ENCODE results near the gene CASK.

DNA sequence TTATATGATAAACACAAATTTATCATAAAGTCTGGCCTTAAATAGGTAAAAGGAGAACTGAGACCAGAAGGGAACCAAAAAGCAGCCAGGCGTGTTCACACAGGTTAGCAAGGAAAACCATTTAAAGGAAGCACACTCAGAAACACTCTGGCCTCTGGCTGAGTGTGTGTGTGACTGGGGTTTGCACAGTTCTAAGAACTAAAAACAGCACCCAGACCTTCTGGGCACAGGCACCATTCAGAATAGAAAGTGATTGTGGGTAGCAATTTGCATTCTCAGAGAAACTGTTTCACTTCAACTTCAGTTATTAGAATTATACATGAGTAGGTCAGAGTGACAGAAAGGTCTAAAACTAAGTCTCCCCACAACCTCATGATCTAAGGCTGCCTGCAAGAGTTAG is 189.4 kb downstream of the CASK start:
- TF ChIP-seq, protein P1, sequence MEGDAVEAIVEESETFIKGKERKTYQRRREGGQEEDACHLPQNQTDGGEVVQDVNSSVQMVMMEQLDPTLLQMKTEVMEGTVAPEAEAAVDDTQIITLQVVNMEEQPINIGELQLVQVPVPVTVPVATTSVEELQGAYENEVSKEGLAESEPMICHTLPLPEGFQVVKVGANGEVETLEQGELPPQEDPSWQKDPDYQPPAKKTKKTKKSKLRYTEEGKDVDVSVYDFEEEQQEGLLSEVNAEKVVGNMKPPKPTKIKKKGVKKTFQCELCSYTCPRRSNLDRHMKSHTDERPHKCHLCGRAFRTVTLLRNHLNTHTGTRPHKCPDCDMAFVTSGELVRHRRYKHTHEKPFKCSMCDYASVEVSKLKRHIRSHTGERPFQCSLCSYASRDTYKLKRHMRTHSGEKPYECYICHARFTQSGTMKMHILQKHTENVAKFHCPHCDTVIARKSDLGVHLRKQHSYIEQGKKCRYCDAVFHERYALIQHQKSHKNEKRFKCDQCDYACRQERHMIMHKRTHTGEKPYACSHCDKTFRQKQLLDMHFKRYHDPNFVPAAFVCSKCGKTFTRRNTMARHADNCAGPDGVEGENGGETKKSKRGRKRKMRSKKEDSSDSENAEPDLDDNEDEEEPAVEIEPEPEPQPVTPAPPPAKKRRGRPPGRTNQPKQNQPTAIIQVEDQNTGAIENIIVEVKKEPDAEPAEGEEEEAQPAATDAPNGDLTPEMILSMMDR (IDR thresholded peaks at IDR 0.05) = no peak
- no peak for TF ChIP-seq POLR2A (IDR thresholded peaks at IDR 0.05)
- no peak for TF ChIP-seq EP300 (IDR thresholded peaks at IDR 0.05)

All from tibial nerve (tissue), 4 donors.